ENCODE measurements around the gene VAMP3.

DNA sequence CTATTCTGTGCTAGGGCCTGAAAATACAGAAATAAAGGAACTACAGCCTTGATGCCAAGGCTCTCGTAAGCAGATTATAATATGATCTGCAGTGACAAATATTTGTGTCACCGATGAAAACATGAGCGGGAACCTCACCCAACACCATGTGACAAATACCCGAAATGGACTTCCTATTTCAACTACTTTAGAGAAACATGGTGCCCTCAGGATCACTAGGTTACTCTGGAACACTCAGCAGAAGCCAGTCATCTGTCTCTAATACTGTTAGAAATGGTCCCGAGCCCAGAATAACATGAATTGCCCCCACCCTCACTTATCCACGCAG is 463 bp upstream of the VAMP3 start:
- TF ChIP-seq, protein P1, sequence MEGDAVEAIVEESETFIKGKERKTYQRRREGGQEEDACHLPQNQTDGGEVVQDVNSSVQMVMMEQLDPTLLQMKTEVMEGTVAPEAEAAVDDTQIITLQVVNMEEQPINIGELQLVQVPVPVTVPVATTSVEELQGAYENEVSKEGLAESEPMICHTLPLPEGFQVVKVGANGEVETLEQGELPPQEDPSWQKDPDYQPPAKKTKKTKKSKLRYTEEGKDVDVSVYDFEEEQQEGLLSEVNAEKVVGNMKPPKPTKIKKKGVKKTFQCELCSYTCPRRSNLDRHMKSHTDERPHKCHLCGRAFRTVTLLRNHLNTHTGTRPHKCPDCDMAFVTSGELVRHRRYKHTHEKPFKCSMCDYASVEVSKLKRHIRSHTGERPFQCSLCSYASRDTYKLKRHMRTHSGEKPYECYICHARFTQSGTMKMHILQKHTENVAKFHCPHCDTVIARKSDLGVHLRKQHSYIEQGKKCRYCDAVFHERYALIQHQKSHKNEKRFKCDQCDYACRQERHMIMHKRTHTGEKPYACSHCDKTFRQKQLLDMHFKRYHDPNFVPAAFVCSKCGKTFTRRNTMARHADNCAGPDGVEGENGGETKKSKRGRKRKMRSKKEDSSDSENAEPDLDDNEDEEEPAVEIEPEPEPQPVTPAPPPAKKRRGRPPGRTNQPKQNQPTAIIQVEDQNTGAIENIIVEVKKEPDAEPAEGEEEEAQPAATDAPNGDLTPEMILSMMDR (IDR thresholded peaks at IDR 0.05; ENCODE audit: low read depth, low read length, poor library complexity, severe bottlenecking): no peak
- TF ChIP-seq EZH2phosphoT487 (IDR thresholded peaks at IDR 0.05; ENCODE audit: borderline replicate concordance, low read length): no peak

Data from DOHH2 (cell line).